ENCODE results near the gene CASKIN2.

GRCh38 chr17:75465039-75465438 is 50.3 kb downstream of the CASKIN2 start:
- TF ChIP-seq POLR2A (IDR thresholded peaks at IDR 0.05) (no peak), CTCF (IDR thresholded peaks at IDR 0.05) (no peak)
